ENCODE results near the gene INPP4B.
"Not testable (repeated sequence)": the region's sequence is repeated elsewhere in the genome, so short reads cannot be mapped to it uniquely, and the experiment has no call there.

Gene INPP4B

DNA sequence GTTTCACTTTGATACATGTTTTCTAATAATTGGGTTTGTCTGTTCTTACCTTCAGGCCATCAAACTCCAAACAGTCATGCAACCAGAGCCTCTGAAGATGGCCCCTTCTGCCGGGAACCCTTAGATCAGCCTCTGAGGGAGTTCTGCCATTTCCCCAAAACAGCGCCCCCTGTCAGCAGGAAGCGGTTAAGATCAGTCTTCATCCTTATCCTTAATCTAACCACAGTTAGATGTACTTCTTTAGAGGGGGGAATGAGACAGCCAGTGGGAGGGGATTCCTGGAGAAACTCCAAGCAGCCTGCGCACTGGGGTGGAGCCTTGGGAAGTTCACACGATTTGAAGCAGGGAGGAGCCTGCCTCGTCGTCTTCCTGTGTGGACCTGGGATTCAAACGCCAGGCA lies 185.4 kb downstream of the INPP4B start:
- FAIRE-seq, result no peak

DNA sequence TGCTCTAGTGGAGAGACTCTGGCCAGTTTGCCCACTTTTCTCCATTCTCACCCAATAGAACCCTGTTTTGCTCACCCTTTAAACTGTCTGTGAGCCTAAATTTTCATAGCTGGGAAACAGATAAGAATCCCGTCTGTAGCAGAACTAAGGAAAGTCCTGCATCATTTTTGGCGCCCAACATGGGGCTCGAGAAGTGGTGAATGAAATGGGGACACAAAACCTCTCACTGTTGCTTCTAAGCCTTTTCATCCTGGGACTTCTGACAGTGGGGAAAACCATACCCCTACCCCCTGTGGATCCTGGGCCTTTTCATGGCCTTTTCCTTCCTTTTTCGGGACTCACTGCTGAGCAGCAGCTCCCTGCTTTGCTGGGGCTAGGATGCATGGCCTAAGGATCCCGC lies 189.9 kb downstream of the INPP4B start:
- FAIRE-seq, result no peak

DNA sequence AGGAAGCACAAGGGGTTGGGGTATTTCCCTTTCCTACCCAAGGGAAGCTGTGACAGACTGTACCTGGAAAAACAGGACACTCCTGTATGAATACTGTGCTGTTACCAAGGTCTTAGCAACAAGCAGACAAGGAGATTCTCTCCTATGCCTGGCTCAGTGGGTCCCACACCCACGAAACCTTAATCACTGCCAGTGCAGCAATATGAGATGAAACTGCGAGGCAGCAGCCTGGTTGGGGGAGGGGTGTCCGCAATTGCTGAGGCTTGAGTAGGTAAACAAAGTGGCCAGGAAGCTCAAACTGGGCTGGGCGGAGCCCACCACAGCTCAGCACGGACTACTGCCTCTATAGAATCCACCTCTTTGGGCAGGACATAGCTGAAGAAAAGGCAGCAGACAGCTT lies 197.7 kb downstream of the INPP4B start:
- no peak for FAIRE-seq

GRCh38 chr4:142645475-142646108 lies 200.5 kb downstream of the INPP4B start:
- FAIRE-seq, result no peak

DNA sequence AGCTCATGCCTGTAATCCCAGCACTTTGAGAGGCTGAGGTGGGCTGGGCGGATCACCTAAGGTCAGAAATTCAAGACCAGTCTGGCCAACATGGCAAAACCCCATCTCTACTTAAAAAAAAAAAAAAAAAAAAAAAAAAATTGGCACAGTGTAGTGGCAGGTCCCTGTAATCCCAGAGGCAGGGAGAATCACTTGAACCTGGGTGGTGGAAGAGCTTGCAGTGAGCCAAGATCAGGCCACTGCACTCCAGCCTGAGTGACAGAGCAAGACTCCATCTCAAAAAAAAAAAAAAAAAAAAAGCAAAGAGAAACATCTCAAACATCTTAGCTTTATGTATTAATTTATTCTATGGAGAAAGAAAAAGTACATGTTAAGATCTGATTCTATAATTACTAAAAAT lies 201.5 kb downstream of the INPP4B start:
- FAIRE-seq, result not testable (repeated sequence)

GRCh38 chr4:142637614-142638013 lies 208.5 kb downstream of the INPP4B start:
- no peak for FAIRE-seq

GRCh38 chr4:142631836-142632235 lies 214.3 kb downstream of the INPP4B start:
- no peak for FAIRE-seq

GRCh38 chr4:142615324-142615665 lies 230.8 kb downstream of the INPP4B start:
- FAIRE-seq, result no peak

DNA sequence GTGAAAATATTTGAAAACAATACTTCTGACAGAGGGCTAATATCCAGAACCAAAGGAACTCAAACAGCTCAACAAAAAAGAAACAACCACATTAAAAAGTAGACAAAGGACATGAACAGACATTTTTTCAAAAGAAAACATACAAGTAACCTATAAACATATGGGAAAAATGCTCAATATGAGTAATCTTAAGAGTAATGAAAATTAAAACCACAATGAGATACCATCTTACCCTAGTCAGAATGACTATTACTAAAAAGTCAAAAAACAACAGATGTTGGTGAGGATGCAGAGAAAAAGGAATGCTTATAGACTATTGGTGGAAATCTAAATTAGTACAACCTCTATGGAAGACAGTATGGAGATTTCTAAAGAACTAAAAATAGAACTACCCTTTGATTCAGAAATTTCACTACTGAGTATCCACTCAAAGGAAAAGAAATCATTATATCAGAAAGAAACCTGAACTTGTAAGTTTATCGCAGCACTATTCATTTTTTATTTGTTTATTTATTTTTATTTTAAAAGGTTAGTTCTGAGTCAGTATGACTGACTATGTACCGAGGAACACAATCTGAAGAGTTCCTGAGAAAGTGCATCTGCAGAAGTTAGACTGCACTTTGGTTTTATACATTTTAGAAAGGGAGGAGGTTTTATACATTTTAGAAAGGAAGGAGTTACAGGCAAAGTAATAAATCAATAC lies 231.3 kb downstream of the INPP4B start:
- FAIRE-seq, result no peak

- no peak for FAIRE-seq
These were observed 238.1 kb downstream of the INPP4B start for GRCh38 chr4:142607976-142608375.

GRCh38 chr4:142600952-142601351 lies 245.1 kb downstream of the INPP4B start:
- no peak for FAIRE-seq

DNA sequence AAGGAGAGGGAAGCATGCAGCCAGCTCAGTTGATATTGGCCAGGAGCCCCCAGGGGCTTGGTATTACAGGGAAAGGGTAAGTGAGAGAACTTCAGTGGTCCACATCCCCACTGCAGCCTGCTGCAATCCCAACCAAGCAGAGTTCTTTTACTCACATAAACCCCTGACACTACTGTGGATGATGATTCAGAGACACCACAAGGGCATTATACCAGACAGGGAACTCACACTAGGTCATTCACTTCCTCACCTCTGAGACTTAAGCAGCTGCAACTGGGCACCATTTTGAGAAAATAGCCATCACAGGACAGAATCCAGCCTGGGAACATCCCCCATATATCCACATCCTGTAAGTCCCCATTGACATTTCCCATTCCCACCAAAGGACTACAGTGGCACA lies 248.0 kb downstream of the INPP4B start:
- FAIRE-seq, result no peak

GRCh38 chr4:142596595-142596994 lies 249.5 kb downstream of the INPP4B start:
- no peak for FAIRE-seq

DNA sequence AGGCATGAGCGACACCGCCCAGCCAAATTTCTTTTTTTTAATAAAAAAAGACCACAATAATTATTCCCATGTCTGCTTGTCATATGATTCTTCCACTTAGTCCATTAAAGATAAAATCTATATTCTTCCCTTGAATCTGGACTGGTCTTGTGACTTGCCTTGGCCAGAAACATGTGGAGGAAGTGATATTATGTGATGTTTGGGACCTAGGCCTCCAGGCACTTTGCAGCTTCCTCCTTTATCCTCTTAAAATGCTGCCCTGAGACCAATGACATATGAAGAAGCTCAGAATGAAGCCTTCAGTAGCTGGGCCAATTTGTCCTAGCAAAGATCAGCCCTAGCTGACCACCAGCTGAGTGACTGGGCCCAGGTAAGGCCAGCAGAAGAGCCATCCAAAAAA lies 250.0 kb downstream of the INPP4B start:
- no peak for FAIRE-seq

DNA sequence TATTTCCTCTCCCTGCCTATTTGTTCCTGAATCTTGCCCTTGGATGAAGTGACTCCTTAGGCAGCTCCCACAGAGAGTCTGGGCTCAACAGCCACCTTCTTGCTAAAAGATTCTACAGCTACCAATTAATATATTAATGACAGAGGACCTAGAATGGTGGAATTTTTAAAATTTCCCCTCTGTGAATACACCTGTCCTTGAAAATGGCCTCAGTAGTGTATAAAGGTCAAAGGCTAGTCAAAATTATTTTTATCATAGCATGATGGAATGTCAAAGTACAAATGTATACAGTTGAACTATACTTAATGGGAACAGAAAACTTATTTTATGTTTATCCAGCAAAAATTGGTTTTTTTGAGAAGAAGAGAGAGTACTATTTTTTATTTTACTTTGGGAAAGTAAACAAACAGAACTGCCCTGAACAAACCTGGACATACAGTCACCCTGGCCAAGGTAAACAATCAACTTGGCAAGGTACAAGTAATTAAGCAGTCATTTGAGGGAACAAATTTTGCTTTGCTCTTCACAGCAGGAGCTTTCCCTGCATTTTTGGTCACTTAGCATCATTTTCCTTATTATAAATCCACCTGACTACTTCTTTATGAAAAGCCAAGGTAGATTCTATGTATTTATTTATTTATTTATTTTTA lies 250.8 kb downstream of the INPP4B start:
- FAIRE-seq, result no peak

DNA sequence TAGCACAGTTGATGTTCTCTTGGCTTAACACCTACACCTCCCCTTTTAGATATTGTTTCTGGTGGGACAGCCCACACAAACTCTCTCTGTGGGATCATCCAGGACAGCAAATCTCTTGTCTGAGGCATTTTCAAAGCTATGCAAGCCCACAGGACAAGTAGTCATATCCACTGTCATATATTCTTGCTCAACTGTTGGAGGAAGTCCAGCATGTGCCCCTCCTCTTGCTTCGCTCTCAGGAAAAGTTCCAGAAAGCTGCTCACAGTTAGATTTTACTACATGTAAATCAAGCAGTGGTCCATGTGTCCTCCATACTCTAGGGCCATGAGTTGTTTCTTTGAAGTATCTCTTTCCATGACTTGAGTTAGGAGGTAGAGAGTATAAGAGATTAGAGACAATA lies 260.7 kb downstream of the INPP4B start:
- no peak for FAIRE-seq

DNA sequence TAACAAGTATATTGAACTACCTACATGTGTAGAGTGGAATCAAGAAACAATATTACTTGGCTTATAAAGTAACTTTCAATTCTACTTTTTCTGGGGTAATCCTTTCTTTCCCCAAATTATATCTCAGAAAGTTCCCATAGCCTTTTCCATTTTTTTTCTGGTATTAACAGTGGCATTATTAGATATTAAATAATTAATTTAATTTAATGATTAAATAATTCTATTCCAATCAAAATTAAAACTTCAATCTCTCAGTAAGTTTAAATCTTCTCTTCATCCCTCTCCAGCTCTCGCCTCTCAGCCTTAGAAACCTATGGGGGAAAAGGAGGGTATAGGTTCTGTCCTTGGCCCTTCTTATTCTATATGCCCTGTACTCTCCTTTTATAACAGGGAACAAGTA lies 262.4 kb downstream of the INPP4B start:
- no peak for FAIRE-seq

DNA sequence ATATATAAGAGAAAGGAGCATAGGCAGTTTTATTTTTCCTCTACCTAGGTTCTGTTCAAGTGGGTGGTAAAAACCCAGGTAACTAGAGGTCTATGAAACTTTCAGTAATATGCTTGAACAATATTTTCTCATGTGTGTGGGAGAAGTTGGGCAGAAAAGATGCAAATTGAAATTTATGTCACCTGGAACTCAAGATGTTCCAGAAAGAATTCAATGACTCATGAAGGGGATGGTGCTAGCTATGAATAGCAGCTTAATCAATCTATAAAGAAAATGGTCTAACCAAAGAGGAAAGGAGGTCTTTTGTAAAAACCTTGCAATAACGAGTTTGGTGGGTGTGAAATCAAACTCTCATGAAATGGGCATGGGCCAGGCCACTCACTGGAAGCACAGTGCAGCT lies 263.8 kb downstream of the INPP4B start:
- no peak for FAIRE-seq

DNA sequence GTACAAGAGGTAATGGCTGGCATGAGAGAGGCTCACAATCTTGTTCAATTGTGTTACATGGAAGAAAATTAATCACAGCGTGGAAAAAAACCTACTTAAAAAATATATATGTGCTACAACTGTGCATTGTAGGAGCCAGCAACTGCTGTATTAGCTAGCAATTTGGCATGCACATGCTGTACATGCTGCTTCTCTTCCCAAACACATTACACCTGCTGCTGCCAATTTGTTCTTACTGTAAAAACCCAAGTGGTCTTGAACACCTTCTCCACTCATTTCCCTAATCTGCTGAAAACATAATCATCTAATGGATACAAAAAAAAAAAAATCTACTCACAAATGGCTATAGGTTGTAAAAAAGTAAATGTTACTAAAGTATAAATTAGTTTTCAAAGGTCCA lies 264.2 kb downstream of the INPP4B start:
- no peak for FAIRE-seq

- no peak for FAIRE-seq
These were observed 266.7 kb downstream of the INPP4B start for GRCh38 chr4:142579443-142579842.

DNA sequence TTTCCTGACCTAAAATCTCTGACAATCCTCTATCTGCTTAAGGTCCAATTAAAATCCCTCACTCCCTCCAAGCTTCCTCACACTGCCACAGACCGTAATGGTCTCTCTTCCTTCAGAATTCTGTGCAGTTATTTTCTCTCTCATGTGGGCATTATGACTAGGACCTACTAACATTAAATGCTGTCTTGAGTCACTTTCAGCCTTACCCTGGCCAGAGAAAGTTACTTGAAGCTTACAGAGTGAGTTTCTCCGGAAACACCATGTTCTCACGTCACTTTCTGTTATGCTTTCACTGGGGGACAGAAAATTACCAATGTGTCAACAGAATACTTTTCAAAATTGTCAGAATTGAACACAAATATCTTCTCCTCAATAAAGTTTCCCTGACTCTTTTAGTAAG lies 271.8 kb downstream of the INPP4B start:
- FAIRE-seq, result no peak

DNA sequence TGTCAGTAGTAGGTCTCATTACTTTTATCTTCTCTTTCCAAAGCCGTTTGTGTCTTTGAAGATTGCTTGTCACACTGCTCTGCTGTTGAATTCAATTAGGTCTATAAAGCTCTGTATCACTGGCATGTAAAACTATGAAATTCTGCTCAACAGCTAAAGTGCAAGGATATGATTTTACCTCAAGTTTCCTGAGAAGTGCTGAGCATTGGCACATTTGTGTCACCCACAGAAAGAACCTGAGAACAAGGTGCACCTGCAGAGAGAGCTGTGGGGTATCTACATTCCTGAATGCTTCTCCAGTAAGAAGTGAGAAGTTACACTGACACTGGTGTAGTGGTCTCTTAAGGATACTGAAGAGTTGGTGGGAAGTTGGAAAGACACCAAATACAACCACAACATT lies 274.0 kb downstream of the INPP4B start:
- no peak for FAIRE-seq

DNA sequence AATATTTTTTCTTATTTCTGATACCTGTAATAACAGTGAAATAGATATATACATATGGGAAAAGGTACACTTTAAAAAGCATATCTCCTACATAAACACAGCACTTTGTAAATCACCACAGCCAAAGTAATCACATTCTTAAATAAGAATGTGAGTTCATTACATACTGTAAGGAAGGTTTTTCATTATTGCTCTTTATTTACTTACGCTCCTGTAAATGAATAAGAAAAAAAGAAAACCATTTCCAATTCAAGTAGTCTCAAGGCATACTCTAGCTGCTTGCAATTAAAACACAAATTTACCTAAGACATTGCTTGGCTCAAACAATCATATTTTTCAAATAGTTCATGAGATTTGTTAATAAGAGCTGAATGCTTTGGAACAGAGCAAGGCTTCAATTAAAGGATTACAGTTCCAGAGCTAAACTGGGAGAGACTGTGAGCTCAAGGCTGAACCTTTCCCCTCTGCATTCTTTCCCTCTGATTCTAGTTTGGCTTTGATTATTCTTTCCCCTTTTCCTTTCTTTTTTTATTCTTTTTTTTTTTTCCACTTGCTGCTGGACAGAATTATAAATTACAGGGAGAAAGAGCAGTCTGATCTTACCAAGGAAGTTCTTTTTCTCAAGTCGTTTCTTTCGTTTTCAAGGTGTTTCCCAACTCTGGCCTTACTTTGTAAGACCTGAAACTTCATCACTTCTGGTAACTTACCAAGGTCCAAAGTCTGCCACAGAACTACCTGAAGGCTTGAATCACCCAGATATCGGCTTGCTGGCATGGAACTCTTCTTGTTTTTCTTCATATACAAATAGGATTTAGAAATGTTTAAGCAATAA lies 278.3 kb downstream of the INPP4B start:
- FAIRE-seq, result peak; percentile 51

DNA sequence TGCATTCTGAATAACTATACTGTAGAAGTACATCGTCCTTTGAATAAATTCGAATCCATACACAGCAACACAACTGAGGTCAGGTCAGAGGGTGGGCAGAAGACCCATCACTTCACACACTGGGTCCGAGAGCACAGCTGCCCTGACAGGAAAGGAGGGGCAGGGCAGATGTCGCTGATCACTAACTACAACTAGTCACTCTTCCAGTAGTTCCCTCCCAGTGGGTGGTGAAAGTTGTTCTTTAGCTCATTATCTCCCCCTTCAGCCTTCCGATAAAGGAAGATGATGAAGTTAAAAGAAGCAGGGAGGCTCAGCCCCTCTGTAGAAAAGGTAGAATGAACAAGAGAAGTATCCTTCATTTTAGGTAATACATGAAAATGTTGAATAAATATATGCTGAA lies 278.9 kb downstream of the INPP4B start:
- FAIRE-seq, result no peak
